OCI-M2 (cell line): ENCODE measurements around the gene ITGB3.
"Not testable (repeated sequence)": the region's sequence is repeated elsewhere in the genome, so short reads cannot be mapped to it uniquely, and the experiment has no call there.

Source experiments
- DNase-seq: peaks from one replicate; lab custom pipeline; 2025; ENCODE audit not compliant: unreplicated experiment; lab: John Stamatoyannopoulos, UW

The ITGB3 gene

DNA sequence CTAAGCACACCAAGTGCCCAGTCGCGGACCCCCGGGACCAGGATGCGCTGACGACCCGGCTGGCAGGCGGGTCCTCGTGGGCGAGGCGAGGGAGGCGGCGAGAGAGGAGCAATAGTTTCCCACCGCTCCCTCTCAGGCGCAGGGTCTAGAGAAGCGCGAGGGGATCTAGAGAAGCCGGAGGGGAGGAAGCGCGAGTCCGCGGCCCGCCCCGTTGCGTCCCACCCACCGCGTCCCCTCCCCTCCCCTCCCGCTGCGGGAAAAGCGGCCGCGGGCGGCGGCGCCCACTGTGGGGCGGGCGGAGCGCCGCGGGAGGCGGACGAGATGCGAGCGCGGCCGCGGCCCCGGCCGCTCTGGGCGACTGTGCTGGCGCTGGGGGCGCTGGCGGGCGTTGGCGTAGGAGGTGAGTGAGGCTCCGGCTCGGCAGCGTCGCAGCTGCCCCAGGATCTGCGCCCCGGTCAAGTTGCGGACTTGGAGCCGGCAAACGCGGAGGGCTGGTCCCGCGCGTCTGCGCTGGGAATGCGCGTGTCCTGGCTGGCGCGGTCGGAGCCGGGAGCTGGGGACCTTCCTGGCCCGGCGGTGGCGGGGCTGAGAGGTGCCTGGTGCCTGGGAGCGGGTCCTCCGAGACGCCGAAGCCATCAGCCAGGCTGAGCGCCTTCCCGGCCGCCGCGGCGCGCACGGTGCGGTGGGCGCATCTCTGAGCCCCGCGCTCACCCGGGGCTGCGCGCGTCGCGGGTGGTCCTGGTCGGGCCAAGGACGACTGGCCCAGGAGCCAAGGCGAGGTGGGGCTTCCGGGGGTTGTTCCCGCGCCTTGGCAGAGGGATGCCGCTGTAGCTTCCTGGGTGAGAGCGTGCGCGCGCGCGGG, at the start of gene ITGB3:
Gene ITGB3, plus strand, starts transcription at position 287 of the 862 bp plus-strand sequence. Its CDS starts 35 bp downstream, at position 322.
- DNase-seq = no peak

DNA sequence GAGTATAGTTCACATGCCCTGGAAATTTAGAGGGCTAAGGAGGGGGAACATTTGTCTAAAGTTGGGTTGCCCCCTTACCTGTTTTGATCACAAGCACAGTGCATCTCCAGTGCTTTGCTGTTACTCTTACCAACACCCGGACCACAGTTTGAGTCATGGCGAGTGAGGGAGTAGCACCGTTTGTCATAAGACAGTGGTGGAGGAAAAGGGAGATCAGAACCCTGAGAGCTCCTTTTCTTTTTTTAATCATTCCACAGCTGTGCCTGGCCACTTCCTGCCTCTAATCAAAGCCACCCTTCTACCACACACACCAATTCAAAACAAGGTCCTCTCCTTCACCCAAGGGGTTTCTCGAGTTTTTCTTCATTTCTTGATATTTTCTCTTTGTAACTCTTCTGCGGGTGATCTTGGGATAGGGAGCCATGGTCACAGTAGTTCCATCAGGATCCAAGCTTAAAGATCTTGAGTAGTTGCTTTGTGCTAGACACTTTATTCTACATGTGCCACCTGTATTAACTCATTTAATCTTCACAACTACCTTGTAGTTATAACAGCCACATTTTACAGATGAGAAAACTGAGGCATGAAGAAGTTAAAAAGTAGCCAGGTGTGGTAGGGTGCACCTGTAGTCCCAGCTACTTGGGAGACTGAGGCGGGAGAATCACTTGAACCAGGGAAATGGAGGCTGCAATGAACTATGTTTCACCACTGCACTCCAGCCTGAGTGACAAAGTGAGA, 49.5 kb upstream of the ITGB3 start:
- no peak for DNase-seq

DNA sequence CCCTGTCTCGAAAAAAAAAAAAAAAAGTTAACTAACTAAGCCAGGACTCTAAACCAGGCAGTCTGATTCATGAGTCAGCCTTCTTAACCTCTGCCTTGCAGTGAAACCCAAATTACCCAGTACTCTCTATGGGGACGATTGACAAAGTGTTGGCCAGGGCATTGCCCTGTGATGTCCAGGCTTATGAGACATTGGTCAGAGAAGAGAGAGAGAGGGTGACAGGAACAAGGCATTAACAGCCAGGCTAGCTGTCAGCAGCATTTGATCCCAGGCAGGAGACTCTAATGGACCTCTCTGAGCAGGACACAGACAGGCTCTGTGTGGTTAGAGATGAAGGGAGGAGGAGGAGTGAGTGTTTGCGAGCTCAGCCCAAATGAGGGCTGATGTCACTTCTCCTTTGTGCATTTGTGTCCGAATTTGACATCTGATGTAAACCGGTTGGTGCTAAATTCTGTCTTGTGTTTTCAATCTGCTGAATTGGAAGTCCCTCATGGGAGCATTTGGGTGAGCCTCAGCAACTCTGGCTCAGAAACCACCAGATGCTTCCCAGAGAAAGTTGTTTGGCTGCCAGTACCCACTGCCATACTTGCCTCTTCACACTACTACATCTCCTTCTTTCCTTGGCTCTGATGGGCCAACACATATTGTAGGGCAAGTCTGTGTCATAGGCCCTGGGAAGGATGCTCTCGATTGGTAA, 48.8 kb upstream of the ITGB3 start:
- DNase-seq = no peak

DNA sequence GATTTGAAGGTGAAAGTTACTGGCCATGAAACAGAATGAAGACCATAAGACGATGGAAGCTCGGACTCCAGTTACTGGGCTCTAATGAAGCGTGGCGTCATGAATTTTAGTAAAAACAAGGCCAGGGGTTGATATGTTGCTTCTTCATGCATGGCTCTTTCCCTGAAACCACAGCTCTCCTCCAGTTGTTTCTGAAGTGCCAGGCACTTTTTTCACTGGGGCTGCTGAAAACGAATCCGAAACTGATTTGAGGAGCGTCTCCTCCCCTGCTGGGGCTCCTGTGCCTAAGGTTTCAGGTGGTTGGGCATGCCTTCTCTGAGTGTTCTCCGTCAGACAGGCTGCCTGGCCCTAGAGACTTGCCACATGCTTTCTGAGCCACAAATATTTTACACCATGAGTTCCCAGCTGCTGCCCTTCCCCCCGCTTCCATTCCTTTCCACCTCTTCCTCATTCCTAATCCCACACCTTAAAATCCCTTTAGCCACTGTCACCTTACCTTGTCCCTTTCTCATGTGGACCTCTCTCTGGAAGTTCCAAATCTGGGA, 48.1 kb upstream of the ITGB3 start:
- DNase-seq = no peak

DNA sequence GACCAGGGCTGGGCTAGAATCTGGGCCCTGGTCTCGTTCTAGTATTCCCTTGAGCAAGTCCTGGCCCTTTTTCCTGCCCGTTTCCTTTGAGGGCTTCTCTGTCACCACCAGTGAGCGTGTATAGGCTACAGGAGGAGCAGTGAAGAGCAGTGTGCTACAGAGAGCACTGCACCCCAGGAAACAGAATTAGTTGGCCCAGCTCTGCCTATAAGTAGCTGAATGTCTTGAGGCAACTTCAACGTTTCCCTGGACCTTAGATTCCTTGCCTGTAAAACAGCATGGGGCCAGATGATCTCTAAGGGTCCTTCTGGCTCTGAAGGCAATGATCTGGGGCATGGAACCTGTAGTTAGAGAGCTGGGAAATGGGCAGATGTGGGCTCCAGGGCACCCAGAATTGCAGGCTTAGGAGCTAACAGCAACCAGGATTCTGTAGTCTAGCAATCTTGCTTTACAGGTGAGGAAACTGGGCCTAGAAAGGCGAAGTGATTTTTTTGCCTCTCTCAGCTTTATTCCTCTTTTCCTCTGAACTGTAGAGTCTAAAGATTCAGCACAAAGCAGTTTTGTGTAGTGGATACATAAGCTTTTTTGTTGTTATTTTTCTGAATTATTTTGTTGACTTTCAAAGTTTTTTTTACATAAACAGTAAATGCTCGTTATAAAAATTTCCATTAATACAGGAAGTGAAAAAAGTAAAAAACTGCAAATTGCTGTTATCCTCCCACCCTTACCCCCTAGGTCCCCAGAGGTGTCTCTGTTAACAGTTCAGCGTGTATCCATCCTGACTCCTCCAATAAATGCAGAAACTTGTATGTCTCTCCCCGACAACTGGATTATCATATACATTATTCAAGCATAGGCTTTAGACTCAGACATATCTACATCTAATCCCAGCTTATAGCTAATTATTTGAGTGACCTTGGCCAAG, 46.2 kb upstream of the ITGB3 start:
- DNase-seq = no peak

DNA sequence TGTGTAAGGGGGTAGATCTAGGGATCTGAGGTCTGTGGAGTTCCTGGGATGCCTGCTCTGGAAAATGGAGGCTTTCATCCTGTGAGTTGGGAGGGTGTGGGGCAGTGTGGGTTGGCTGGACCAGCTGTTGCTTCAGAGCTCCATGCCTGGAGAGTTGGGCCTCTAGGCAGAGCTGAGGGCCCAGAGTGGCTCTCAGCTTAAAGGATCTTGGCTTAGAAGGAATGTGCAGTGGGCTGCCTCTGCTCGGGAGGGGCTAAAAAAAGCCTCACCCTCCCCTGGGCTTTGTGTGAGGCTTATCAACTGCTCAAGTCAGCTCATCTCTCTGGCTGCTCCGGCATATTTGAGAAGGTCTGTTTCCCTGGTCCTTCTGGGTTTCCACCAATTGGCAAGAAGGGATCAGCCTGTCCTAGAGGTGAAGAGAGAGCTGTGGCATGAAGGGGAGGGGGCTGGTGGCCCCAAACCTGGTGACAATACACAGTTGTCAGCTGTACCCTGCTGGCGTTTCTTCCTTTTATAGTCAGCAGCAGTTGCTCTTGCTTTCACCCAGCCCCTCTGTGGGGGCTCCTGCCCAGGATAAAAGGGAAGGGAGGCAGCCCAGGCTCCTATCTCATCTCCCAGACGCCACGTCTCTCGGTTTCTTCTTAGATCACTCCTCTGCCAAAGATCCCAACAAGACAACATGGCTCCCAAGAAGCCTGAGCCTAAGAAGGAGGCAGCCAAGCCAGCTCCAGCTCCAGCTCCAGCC, 44.7 kb upstream of the ITGB3 start, which contains the start of gene MYL4:
Gene MYL4, plus strand, starts transcription at position 605 of the 745 bp plus-strand sequence. Its CDS starts 75 bp downstream, at position 680.
- peak; percentile 80 for DNase-seq

DNA sequence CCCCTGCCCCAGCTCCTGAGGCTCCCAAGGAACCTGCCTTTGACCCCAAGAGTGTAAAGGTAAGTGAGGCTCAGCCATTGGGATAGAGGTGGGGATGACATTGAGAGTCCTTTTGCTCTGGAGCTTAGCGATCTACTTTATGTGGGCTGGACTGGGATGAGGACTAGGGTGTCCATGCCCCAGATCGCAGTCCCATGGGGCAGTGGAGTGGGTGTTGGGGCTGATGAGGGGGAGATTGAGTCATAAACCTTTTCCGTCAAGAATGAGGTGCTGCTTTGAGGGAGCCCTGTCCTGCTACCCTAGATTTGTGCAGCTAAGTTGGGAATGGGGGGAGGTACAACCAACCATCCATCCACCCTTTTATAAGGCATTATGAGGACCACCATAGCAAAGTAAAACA, 44.1 kb upstream of the ITGB3 start:
- no peak for DNase-seq

DNA sequence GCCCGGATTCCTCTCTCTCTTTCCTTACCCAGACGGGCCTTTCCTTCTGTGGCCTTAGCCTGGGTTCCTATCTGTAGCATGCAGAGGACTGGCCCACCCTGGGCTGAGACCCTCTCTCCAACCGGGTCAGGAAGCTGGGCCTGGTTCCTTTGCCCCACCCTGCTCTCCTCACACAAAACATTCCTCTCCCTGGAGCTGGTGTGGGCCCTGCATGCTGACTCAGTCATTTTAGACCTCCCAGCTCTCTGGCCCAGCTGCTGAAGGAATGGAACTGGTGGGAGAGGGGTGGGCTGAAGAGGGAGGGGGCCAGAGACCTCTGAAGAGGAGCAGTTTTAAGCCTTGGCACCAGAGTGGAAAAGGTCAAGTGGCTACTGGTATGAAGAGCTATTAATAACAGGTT, 43.5 kb upstream of the ITGB3 start:
- no peak for DNase-seq

DNA sequence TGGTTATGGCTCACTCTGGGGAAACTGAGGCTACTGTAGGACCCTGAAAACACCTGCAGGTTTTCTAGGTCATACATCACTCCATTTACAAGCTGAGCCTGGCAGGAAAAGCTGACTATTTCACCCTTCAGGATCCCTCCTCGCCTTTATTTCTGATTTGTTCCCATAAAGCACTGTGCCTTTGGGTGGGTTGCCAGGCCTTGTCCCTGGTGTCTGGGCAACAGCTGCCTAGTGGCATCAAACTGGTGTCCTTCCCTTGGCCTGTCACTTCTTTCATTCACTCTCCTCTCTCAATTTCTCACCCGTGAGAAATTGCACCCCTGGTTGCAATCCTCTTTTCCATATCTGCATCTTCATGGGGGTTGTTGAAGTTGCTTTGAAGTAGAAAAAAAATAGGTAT, 42.8 kb upstream of the ITGB3 start:
- no peak for DNase-seq

DNA sequence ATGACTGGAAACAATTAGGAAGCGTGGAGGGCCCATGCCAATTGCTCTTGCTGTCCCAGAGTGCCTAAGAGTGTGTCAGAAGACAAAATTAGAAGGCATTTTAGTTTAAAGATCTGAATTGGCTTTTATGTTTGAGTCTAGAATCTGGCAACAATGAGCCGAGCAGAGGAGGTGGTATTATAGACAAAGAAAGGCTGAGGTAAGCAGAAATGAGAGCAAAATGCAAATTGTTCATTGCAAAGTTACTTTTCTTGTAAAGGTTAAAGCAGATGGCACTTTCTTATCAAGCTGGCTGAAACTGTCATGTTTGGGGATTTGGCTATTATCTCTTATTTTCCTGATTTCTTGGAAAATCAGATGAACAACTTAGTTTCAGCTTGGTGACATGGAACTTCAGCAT, 41.2 kb upstream of the ITGB3 start:
- DNase-seq = no peak

DNA sequence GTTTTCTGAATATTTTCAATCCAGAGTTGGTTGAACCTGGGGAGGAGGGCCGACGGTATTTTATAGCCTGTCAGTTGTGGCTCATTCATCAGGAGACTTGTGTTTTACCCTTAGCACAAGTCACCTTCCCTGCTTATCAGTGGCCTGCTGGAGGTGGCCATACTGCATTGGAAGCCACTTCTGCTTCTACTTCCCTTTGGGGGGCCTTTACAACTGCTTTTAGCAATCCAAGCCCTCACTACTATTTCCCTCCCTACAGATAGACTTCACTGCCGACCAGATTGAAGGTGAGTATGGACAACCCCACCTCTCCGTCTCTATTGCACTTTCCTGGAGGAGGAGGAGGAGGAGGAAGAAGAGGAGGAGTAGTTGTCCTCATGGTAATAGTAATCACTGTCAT, 40.1 kb upstream of the ITGB3 start:
- no peak for DNase-seq

DNA sequence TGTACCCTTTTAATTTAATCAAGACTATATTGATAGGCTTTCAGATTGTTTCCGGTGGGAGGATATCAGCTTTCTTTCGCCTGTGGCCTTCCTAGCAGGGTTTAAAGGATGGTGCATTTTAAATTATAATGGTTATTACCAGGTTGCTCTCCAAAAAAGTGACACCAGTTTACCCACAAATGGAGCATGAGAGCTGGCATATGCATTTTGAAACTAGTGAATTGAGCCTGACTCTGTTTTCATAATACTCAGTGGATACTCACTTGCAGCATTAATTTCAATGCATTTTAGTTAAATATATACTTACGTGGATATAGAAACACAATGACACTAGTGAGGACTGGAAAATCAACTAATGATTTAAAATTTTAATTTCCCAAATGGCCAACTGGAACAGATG, 38.7 kb upstream of the ITGB3 start:
- no peak for DNase-seq

DNA sequence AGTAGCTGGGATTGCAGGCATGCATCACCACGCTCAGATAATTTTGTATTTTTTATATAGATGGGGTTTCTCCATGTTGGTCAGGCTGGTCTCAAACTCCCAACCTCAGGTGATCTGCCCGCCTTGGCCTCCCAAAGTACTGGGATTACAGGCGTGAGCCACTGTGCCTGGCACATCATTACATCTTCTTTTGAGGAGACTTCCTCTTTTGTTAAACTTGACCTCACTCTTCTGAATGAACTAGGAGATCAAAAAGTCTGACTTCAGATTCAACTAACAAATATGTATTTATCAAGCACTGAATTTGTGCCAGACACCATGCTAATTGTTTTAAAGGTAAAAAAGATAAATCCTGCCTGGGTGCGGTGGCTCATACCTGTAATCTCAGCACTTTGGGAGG, 36.8 kb upstream of the ITGB3 start:
- not testable (repeated sequence) for DNase-seq

DNA sequence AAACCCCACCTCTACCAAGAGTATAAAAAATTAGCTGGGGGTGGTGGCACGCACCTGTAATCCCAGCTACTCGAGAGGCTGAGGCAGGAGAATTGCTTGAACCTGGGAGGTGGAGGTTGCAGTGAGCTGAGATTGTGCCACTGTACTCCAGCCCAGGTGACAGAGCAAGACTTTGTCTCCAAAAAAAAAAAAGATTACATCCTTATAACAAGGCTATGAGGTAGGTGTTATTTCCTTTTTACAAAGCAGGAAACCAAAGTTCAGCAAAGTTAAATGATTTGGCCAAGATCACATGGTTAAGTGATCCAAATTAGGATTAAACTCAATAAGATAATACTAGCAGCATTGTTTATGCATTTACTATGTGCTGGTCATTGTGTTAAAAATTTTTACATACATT, 36.3 kb upstream of the ITGB3 start:
- not testable (repeated sequence) for DNase-seq

DNA sequence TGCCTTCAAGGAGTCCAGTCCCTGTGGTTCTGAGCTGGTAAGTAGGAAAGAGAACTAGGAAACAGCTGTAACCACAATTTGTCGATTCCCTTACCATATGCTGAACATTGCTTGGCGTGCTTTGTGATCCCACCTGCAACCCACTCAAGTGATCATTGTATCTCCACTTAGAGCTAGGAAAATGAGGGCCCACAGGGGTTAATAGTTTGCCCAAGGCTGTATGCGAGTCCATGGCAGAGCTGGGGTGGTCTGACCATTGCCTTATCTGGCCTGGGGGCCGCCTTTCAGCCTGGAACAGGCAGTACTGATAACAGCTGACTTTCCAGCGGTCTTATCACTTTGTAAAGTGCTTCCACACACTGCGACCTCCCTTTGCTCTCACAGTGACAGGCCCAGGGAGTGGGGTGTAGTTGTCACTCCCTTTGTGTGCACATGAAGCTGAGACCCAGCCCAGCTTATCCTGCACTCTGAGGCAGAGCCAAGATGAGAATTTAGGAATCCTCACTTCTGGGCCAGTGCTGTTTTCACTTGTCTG, 34.7 kb upstream of the ITGB3 start:
- peak; percentile 90 for DNase-seq

DNA sequence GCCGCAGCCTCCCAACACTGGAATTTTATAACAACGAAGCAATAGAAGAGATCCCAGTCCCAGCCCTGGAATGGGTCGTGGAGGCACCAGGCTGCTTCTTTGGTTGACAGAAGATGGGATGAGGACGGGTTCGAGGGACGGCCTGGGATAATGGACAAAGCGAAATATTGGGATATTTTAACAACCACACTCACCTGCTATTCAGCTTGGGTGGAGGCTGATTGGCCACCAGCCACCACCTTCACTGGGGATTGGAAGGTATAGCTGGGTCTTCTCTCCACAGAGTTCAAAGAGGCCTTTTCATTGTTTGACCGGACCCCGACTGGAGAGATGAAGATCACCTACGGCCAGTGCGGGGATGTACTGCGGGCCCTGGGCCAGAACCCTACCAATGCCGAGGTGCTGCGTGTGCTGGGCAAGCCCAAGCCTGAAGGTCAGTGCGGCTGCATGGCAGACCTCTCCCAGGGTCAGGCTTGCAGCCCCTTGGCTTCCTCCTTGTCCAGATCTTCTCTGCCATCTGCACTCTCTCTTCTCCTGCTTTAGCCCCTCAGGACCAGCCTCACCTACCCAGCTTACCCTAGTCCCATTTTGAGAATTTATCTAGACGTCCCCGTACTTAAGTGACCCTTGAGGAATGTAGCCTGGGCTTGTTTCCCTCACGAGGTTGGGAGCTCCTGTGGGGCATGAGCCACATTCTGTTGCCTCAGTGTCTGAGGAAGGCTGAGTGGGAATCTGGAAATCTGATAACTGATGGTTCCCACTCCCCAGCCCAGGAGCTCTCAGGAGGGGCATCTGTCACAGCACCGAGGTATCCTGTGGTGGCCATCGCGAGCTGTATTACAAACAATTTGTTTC, 33.8 kb upstream of the ITGB3 start:
- DNase-seq = no peak

DNA sequence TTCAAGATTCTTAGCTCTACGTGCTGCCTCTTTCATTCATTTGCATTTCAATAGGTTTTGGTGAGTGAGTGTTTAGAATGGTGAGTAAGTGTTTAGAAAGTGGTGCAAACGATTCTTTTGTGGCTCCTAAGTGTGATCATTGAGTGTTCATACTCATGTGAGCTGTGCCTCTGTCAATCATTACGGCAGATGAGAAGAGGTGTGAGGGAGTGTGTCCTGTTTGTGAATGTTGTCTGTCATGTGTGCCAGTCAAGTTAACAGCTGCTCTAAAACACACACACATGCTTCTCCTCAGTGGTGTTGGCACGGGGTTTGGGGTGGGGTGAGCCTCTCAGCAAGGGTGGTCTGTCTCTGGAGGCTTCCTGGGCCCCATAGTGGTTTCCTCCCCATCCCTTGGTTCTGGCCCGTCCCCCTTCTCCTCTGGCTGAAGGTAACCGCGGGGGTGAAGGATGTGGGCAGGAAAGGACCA, 33.1 kb upstream of the ITGB3 start:
- no peak for DNase-seq

DNA sequence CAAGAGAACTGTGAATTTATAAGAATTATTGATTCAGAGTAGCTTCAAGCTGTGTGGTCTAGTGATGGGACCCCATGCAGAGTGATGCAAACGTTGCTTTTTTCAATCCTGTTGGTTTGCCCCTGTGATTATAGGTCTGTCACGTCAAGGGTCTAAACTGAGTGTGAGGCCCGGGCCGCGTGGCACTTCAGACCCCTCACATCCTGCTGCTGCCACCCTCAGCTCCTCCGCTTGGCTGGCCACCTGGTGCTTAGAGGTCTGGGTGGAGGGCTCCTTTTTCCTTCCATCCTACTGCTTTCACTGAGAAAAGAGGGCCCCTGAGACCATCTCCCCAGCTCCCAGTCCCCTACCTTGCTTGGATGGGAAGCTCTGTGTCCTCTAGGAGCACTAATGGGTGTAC, 32.5 kb upstream of the ITGB3 start:
- DNase-seq = no peak
